Activated T-cell treated with anti-CD3 and anti-CD28 coated beads, Interleukin-2, amount 50 U/mL, for 1 hour (primary cell): ENCODE results near the gene NSUN6.

ENCODE experiments used
- DNase-seq: peaks from one replicate; pipeline ENCODE4 v3.0.0-alpha.2; 2020

The NSUN6 gene

GRCh38 chr10:18497806-18498369 lies 153.5 kb downstream of the NSUN6 start:
- DNase-seq = no peak
